Nephron (organoid): ENCODE results near the gene HTR1D.

Experiments
- H3K27ac Mint-ChIP-seq, 3 experiments: 2 replicates each; pipeline ENCODE4 v1.8.0; 2020; ENCODE audit warnings: mixed read lengths in 3 of 3, mild to moderate bottlenecking in 2 of 3, moderate library complexity in 1 of 3
- H3K27me3 Mint-ChIP-seq: 2 replicates; pipeline ENCODE4 v1.8.0; 2021; ENCODE audit warnings: low read depth, mild to moderate bottlenecking, moderate library complexity, mixed read lengths
- H3K36me3 Mint-ChIP-seq: 2 replicates; pipeline ENCODE4 v1.8.0; 2020; ENCODE audit warnings: low read depth, mixed read lengths
- H3K4me1 Mint-ChIP-seq: 2 replicates; pipeline ENCODE4 v1.8.0; 2020; ENCODE audit warnings: mixed read lengths
- H3K4me3 Mint-ChIP-seq, 3 experiments: 2 replicates each; pipeline ENCODE4 v1.8.0; 2020; ENCODE audit warnings: mild to moderate bottlenecking in 3 of 3, mixed read lengths in 3 of 3, moderate library complexity in 2 of 3
- H3K9me3 Mint-ChIP-seq: 2 replicates; pipeline ENCODE4 v1.8.0; 2020; ENCODE audit warnings: mixed read lengths
- TF ChIP-seq, protein P1 (sequence below), 3 experiments: fragments of 200-600 bp; sonication (generic); IDR thresholded peaks; one replicate each; pipeline ENCODE4 v1.5.0; 2021; ENCODE audit warnings: antibody characterized with exemption in 3 of 3; ENCODE audit not compliant: unreplicated experiment in 3 of 3

Gene HTR1D

DNA sequence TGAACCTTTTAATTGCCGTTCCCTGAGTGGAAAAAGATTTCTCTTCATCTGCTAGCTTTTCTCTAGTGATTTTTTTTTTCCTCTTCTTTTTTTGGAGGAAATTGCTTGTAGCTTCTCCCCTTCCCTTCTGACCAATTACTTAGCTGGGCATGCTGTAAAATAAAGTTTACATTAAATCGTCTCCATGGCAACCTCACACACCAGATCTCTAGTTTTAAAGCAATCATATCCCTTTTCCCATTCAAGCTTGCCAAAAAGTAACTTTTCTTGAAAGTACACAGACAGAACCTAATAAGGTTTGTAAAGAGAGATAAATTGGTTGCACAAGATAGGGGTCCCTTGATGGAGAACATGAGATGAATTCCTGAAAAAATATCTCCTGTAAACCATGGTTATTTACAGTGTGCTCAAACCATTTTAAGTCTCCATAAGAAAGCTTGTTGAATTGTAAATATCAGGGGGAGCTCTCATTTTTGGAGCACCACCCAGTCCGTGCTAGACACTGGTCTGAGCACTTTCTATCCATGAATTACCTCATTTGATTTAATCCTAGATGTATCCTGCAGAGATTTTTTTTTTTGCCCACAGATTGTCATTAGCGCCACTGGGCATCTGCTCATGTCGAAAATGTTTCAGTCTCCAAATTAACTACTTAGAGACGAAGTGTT, 32.6 kb upstream of the HTR1D start:
- peaks cover 8% of the 10 kb centered on the region for H3K4me1 Mint-ChIP-seq
- H3K27me3 Mint-ChIP-seq = peaks cover 4% of the 10 kb centered on the region
- H3K36me3 Mint-ChIP-seq = no peaks in the 10 kb centered on the region
- TF ChIP-seq, protein P1, sequence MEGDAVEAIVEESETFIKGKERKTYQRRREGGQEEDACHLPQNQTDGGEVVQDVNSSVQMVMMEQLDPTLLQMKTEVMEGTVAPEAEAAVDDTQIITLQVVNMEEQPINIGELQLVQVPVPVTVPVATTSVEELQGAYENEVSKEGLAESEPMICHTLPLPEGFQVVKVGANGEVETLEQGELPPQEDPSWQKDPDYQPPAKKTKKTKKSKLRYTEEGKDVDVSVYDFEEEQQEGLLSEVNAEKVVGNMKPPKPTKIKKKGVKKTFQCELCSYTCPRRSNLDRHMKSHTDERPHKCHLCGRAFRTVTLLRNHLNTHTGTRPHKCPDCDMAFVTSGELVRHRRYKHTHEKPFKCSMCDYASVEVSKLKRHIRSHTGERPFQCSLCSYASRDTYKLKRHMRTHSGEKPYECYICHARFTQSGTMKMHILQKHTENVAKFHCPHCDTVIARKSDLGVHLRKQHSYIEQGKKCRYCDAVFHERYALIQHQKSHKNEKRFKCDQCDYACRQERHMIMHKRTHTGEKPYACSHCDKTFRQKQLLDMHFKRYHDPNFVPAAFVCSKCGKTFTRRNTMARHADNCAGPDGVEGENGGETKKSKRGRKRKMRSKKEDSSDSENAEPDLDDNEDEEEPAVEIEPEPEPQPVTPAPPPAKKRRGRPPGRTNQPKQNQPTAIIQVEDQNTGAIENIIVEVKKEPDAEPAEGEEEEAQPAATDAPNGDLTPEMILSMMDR (IDR thresholded peaks at IDR 0.05; ENCODE audit: unreplicated experiment in 3 of 3) = no peak
- no peaks in the 10 kb centered on the region for H3K9me3 Mint-ChIP-seq
- H3K27ac Mint-ChIP-seq = peak overlapping the region; percentile 4 to 39 (median 12)
- peak overlapping the region in 2 of 3 experiments; percentile 1 to 5 for H3K4me3 Mint-ChIP-seq

DNA sequence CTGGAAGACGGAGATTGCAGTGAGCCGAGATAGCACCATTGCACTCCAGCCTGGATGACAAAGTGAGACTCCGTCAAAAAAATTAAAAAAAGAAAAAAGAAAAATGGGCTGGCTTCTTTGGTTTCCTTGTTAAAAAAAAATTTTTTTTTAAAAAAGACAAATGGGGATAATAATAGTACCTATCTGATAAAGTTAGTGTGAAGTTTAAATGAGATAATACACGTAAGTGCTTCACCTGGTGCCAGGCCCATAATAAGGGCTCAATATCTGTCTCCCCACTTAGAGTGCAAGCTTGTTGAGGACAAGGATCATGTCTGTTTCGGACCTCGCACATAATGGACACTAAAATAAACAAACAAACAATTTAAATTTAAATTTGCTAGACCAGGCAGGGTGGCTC, 30.0 kb upstream of the HTR1D start:
- Mint-ChIP-seq H3K9me3 (no peaks in the 10 kb centered on the region), H3K27ac (no peak overlapping the region), H3K4me1 (peaks cover 8% of the 10 kb centered on the region), H3K36me3 (no peaks in the 10 kb centered on the region), H3K4me3 (no peak overlapping the region), H3K27me3 (peaks cover 4% of the 10 kb centered on the region)
- TF ChIP-seq, protein P1 (IDR thresholded peaks at IDR 0.05; ENCODE audit: unreplicated experiment in 3 of 3) = no peak

DNA sequence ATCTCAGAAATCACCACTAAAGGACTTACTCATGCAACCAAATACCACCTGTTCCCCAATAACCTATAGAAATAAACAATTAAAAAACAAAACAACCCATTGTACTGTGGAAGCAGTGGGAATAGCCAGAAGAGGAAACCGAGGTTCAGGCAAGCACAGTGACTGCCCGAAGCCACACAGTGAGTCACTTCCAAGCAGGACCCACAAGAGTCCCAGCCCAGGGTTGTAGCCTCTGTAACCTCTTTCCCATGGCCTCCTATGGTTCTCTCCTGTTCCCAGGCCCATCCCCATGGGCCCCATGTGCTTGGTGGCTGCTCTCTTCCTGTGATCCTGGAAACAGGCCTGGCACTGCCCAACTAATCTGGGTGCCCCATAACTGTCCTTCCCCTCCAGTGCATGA, 29.0 kb upstream of the HTR1D start:
- H3K4me3 Mint-ChIP-seq = no peak overlapping the region
- no peaks in the 10 kb centered on the region for H3K9me3 Mint-ChIP-seq
- H3K4me1 Mint-ChIP-seq = peaks cover 8% of the 10 kb centered on the region
- TF ChIP-seq, protein P1 (IDR thresholded peaks at IDR 0.05; ENCODE audit: unreplicated experiment in 3 of 3) = no peak
- no peaks in the 10 kb centered on the region for H3K36me3 Mint-ChIP-seq
- no peak overlapping the region for H3K27ac Mint-ChIP-seq
- H3K27me3 Mint-ChIP-seq = peaks cover 4% of the 10 kb centered on the region

DNA sequence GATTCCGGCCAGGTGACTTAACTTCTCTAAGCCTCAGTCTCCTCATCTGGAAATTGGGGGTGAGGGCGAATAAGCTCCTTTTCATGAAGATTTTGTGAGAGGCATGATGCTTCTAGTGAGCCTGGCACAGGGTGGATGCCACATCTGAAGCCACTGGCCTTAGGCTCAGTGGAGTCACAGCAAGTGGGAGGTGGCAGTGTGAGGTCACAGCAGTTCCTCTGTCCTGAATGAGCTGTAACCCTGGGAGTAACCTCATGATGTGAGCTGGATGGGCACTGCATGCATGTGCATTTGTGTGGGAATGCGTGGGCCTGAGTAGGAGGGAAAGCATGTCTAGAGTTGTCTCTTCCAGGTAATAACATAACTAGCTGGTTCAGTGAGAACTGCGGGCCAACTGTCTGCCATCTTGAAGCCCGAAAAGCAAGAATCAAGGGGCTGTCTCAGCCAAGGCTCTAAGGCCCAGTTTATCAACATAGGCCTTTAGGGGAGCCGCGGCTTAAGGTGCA, 27.0 kb upstream of the HTR1D start:
- Mint-ChIP-seq H3K4me3 (no peak overlapping the region), H3K9me3 (no peaks in the 10 kb centered on the region), H3K36me3 (no peaks in the 10 kb centered on the region), H3K27me3 (no peaks in the 10 kb centered on the region), H3K27ac (no peak overlapping the region), H3K4me1 (no peaks in the 10 kb centered on the region)
- TF ChIP-seq, protein P1 (IDR thresholded peaks at IDR 0.05; ENCODE audit: unreplicated experiment in 3 of 3) = no peak

DNA sequence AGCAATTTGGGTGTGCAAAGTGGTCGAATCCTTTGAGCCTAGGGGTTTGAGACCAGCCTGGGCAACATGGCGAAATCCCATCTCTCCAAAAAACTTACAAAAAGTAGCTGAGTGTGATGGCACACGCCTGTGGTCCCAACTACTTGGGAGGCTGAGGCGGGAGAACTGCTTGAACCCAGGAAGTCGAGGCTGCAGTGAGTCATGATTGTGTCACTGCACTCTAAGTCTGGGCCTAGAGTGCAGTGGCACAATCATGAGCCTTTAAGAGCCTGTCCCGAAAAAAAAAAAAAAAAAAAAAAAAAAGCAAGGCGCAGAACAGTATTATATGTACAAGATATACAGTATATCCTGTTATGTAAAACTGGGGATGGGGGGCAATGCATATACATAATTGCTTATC, 25.1 kb upstream of the HTR1D start:
- no peaks in the 10 kb centered on the region for H3K36me3 Mint-ChIP-seq

More for the DNA sequence above, 25.1 kb upstream of the HTR1D start:
- no peak overlapping the region for H3K27ac Mint-ChIP-seq
- H3K4me3 Mint-ChIP-seq = no peak overlapping the region
- TF ChIP-seq, protein P1 (IDR thresholded peaks at IDR 0.05; ENCODE audit: unreplicated experiment in 3 of 3) = no peak
- no peaks in the 10 kb centered on the region for H3K4me1 Mint-ChIP-seq
- H3K27me3 Mint-ChIP-seq = no peaks in the 10 kb centered on the region
- H3K9me3 Mint-ChIP-seq = no peaks in the 10 kb centered on the region
